DLD1 (cell line): ENCODE results near the gene RBM26.

Experiments
- in situ Hi-C: cut with HindIII; loops from 2 replicates; pipeline ENCODE4 v1.10.0; 2017; ENCODE audit warnings: low sequenced_read_pairs

Gene RBM26, protein sequence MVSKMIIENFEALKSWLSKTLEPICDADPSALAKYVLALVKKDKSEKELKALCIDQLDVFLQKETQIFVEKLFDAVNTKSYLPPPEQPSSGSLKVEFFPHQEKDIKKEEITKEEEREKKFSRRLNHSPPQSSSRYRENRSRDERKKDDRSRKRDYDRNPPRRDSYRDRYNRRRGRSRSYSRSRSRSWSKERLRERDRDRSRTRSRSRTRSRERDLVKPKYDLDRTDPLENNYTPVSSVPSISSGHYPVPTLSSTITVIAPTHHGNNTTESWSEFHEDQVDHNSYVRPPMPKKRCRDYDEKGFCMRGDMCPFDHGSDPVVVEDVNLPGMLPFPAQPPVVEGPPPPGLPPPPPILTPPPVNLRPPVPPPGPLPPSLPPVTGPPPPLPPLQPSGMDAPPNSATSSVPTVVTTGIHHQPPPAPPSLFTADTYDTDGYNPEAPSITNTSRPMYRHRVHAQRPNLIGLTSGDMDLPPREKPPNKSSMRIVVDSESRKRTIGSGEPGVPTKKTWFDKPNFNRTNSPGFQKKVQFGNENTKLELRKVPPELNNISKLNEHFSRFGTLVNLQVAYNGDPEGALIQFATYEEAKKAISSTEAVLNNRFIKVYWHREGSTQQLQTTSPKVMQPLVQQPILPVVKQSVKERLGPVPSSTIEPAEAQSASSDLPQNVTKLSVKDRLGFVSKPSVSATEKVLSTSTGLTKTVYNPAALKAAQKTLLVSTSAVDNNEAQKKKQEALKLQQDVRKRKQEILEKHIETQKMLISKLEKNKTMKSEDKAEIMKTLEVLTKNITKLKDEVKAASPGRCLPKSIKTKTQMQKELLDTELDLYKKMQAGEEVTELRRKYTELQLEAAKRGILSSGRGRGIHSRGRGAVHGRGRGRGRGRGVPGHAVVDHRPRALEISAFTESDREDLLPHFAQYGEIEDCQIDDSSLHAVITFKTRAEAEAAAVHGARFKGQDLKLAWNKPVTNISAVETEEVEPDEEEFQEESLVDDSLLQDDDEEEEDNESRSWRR

DNA sequence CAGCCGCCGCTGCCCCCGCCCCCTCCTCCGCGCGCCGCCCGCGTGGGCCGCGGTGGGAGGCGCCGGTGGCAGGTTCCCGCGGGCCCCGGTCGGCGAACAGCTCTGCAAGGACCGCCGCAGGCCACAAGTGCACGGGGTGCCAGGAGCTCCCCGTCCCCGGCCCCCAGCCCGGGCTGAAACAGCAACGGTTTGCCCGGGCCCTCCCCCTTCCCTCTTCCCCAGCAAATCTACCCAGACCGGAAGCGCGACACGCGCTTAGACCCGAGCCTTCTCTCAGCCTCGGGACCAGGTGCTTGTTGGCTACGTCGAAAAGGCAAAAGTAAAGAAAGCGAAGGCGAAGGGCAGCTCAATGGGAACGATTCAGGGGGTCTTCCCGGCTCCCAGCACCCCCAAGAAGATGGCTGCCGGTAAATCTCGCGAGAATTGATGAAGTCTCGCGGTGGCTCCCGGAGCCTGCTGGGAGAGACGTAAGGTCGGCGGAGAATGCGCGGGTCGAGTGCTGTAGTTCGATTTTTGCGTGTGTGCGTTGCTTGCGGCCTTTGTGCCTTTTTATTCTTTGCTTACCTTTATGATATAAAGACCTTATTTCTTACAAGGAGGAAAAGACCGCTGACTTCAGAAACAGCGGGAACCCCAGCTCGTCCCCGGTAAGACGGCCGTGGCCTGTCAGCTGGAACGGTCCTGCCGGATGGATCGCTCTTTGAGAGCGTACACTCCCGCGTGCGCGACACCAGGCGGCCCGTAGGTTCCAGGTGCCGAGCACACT is at the start of gene RBM26:
Gene RBM26, minus strand, starts transcription at position 425 of the 766 bp plus-strand sequence. CDS start 481 bp downstream, outside the sequence.
- in situ Hi-C loops = no loop called here

DNA sequence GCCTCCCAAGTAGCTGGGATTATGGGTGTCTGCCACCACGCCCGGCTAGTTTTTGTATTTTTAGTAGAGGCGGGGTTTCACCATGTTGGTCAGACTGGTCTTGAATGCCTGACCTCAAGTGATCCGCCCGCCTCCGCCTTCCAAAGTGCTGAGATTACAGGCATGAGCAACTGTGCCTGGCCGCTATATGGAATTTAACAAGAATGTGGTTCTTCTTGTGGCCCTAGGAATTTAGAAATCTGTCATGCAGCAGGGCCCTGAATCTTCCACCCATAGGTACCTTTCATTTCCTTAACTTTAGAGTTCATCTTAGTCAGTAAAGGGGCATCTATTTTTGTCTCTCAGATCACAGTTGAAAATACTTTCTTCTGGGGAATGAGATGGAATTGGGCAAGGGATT is 49.3 kb upstream of the RBM26 start:
- in situ Hi-C loops = no loop called here

DNA sequence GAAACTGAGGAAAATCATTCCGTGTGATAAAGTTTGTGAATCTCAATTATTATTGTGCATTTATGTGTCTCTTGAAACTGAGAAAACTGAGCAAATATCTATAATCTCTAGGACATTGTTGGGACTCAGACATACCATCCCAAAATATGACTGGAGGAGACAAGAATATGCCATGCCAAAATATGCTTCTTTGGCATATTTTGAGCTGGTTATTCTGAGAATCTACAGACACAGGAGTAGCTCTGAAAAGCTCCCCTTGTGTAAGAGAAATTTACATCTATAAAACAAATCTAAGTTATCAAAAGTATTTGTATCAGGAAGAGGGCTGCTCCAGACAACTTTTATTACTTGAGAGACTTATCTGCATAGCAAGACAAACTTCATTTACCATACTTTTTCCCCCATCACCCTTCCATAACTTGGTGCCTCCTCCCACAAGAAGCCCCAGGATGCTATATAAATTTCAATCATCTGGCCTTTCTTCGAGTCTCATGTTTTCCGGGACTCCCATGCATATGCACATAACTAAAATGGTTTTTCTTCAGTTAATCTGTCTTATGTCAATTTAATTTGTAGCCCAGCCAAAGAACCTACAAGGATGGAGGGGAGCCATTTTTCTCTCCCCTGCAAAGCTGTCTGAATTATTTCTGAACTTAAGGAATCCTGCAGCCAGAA is 46.3 kb upstream of the RBM26 start:
- in situ Hi-C loops = no loop called here

DNA sequence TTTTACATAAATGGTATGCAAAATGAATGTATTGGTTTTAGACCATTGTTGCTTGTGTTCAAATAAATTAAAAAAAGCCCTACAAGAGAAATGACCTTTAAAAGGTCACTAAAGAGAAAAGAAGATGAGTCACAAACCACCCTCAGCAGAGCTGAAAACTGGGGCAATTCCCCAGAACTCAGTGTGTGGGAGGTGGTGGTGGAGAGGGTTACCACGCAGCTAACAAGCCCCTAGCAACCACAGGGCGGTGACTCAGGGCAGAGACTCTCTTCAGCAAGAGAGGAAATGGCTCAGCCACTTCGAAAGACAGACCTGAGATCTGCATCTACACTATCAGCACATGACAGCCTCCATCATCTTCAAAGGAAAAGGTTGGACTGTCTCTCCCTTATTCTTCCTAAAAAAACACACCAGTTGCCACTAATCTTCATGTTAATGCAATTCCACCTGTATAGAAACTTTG is 45.5 kb upstream of the RBM26 start:
- in situ Hi-C loops = no loop called here

DNA sequence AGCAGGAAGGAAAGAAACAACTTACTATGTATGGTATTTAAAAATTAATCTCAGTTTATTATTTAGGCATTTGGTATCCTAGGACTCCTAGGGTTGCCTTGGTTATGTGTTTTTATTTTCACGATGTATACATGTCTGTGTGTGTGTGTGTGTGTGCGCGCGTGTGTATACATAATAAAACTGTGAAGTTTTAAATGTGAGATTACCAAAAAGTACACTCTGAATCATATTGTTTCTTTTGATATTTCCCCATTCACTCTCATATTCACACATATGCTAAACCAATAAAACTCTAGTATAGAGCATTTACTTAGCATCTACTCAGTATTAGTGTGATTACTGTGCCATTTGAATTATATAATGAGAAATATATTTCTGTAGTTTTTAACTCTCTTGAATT is 44.1 kb upstream of the RBM26 start:
- in situ Hi-C loops = no loop called here

DNA sequence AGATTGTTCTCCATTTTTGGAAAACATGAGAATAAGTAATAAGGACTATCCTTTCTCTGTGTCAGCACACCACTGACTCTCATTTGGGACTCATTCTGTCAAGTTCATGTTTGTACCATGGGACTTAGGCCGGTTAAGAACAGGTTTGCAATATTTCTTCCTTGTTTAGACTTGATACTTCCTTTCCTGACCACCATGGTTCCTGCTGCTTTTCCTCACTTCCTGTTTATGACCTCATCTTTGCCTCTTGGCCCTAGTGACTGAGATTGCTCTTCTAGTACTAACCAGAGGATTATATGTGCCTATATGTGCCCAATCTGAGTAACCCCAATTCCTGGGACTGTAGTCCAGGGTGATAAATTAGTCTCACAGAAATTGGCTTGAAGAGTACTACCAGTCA is 42.4 kb upstream of the RBM26 start:
- in situ Hi-C loops = loop anchor here (25.0 kb wide), 1 partner anchor 89 kb away; no protein-coding TSS in a partner anchor

DNA sequence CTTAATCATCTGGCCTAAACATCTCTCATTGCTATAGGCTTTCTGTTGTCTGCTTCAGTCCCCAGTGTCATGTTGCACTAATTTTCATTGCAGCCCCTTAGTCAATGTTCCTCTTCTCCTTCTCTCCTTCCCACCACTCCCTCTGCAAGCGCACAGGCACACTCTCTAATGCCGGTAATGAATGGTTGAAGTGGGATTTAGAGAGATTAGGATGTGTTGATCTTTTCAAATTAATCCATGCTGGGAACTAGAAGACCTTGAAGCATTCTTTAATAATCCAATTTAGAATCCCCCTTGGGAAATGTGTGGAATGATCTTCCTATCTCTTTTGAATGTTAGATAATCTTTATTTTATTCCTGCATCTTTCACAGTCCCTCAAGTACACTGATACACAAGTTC is 41.7 kb upstream of the RBM26 start:
- in situ Hi-C loops = loop anchor here (25.0 kb wide), 1 partner anchor 90 kb away; no protein-coding TSS in a partner anchor

DNA sequence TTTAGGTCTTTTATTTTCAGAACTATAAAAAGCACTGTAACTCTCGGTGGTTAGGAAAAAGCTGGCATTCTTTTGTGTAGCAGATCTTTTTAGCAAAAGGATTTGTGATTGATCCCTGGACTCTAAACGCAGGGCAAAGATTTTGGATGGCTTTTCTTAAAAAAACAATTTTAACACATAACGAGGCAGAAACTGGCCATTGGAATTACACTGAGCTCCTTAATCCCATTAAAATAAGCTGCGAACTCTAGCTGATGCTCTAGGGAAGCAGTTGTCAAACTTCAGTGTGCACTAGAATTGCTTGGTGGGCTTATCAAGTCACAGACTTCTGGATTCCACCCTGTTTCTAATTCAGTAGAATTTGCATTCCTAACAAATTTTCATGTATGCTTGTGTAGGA is 41.1 kb upstream of the RBM26 start:
- in situ Hi-C loops = loop anchor here (25.0 kb wide), 1 partner anchor 90 kb away; no protein-coding TSS in a partner anchor

DNA sequence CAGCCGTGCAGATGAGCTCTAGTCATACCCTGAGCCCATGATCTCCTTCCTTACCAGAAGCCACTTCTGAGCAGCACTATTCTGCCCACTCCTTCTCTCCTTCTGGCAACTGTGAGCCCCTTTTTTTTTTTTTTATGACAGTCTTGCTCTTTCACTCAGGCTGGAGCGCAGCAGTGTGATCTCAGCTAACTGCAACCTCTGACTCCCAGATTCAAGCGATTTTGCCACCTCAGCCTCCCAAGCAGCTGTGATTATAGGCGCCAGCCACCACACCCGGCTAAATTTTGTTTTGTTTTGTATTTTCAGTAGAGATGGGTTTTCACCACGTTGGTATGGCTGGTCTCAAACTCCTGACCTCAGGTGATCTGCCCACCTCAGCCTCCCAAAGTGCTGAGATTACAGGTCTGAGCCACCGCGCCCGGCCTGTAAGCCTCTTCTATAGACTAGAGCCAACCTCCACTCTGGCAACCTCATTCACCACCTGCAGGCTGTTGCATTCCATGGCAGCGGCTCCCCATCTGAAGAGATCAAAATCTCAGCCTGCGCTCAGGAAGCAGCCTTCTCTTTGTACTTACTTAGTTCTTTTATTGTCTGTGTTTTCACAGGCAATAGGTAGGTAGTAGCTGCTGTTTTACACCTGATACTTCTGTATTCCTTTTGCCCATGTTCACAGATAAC is 40.1 kb upstream of the RBM26 start:
- in situ Hi-C loops = loop anchor here (25.0 kb wide), 1 partner anchor 91 kb away; no protein-coding TSS in a partner anchor

DNA sequence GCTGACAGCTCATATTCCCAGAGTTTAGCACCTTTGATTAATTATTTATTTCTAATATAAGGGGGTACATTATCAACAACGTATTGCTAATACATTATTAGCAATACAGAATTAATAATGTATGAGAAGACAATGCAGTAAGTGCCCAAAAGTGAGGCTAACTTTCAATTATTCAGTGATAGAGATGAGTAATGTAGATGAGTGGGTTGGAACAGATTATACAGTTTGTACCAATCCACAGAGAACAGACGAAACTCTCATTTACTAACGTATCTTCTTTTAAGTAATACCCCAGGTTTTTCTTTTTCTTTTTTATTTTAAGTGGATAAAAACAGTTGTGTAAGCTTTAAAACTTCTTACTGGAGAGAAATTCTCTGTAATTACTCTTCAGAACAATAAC is 36.7 kb upstream of the RBM26 start:
- in situ Hi-C loops = loop anchor here (25.0 kb wide), 1 partner anchor 95 kb away; no protein-coding TSS in a partner anchor

DNA sequence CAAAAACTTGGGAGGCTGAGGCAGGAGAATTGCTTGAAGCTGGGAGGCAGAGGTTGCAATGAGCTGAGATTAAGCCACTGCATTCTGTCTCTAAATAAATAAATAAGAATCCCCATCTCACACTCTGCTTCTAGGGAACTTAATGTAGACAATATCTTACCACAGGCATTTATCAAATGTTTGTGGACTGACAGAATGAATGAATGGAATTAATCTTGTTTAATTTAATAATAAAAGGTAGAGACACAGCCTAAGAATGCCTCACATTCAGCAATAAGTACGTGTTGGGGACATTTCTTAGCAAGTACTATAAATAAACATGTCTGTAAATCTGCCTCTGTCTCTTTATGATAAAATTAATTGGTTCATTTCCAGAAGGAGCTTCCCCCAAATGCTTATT is 36.2 kb upstream of the RBM26 start:
- in situ Hi-C loops = loop anchor here (25.0 kb wide), 1 partner anchor 95 kb away; no protein-coding TSS in a partner anchor

DNA sequence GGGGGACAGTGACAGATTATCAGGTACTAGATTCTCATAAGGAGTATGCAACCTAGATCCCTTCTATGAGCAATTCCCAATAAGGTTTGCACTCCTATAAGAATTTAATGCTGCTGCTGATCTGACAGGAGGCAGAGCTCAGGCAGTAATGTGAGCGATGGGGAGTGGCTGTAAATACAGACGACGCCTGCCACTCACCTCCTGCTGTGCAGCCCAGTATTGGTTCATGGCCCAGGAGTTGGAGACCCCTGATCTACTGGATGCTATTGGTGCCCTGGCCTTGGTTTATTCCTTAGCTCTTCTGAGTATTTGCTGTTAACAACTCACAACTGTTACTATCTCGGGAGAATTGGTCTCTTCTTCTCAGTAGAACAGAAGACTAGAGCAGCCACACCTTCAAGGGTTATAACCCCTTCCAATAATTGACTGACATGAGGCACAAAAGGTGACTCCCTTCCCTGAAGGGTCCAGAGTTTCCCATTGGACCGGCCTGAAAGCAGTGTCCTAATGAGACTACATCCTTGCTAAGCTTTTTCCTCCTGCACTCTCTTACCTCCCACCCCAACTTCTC is 35.0 kb upstream of the RBM26 start:
- in situ Hi-C loops = loop anchor here (25.0 kb wide), 1 partner anchor 96 kb away; no protein-coding TSS in a partner anchor

DNA sequence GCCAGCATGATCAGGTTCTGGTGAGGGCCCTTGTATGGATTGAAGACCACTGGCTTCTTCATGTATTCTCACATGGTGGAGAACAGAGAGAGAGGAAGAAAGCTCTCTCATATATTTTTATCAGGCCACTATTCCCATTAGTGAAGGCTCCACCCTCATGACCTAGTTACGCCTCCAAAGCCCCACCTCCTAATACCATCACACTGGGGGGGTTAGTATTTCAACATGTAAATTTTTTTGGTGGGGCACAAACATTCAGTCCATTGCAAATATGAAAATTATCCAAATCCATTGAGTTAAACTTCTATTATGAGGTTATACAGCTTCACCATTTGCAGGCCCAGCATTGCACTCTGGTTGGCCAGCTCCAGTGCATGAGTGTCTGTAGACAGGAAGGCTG is 33.2 kb upstream of the RBM26 start:
- in situ Hi-C loops = loop anchor here (25.0 kb wide), 1 partner anchor 98 kb away; no protein-coding TSS in a partner anchor

DNA sequence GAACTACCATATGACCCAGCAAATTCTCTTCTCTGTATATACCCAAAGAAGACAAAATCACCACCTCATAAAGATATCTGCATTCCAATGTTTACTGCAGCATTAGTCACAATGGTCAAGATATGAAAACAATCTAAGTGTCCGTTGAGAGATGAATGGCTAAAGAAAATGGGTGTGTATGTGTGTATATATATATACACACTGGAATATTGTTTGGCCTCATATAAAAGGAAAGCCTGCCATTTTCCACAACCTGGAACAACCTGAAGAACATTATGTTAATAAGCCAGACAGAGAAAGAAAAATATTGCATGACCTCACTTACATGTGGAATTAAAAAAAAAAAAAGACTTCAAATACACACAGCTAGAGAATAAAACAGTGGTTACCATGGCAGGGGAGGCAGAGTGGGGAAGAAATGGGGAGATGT is 29.5 kb upstream of the RBM26 start:
- in situ Hi-C loops = loop anchor here (25.0 kb wide), 1 partner anchor 102 kb away; no protein-coding TSS in a partner anchor

DNA sequence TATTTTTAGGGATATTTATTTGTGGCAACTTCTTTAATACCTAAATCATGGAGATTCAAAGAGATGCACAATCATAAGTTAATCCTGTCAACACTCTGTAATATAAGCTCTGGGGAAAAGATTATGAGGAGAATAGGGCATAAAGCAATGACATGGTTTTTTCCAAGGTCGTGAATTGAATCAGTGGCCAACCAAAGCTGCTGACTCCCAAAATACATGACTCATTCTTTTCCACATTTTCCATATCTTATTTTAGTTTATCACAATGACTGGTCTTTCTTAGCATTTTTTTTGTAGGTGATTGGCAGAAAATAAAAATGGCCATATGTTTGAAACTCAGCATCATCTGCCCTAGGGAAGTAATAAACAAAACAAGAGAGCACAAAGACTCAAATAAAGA is 28.5 kb upstream of the RBM26 start:
- in situ Hi-C loops = loop anchor here (25.0 kb wide), 1 partner anchor 103 kb away; no protein-coding TSS in a partner anchor

DNA sequence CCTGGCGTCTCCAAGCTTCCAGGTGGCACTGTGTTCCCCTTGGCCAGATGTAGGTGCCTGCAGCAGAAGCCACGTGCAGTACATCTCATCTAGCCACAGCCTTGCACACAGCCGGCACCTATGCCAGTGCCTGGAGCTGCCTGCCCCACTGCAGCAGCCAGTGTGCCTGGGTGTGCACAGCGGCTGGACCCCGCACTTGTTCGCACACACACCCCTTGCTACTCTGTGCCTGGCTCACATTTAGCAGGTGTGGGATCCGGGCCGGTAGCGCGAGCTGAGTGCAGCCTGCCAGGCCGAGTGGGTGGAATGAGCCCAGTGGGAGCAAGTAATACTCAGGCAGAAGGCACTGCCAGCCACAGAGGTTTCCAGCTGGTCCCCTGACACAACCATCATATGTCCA is 26.9 kb upstream of the RBM26 start:
- in situ Hi-C loops = loop anchor here (25.0 kb wide), 1 partner anchor 104 kb away; no protein-coding TSS in a partner anchor

DNA sequence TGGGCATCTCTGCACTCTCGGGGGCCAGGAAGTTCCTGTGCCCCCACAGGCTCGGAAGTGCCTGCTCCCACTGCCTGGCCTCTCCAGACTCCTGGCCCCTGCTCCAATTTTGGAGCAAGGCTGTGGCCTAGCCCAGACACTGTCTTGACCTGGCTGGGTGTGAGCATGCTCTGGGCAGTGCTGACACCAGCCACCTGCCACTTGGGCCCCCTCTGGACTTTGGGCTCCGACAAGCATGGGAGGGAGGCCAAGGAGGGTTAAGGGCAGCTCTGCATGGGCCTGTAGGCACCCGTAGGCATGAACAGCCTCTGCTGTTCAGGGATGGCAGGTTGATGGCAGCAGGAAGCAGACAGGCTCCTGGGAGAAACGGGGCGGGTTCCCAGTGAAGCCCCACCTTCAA is 26.0 kb upstream of the RBM26 start:
- in situ Hi-C loops = loop anchor here (25.0 kb wide), 1 partner anchor 105 kb away; no protein-coding TSS in a partner anchor

DNA sequence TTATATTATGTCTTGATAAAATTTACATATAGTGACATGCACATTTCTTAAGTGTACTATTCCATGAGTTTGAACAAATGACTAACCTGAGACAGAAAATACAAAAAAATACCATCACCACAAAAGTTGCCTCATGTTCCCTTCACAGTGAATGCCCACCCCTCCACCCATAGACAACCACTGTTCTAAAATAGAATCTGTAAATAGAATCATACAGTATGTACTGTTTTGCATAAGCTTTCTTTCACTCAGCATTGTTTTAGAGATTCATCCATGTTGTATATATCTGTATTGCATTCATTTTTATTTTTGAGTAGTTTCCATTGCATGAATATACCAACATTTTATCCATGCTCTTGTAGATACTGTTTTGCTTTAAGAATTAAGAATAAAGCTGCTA is 23.3 kb upstream of the RBM26 start:
- in situ Hi-C loops = loop anchor here (25.0 kb wide), 1 partner anchor 108 kb away; no protein-coding TSS in a partner anchor
